Activated CD4-positive, alpha-beta T cell treated with anti-CD3 and anti-CD28 coated beads, Interleukin-2, amount 50 U/mL, for 16 hours (primary cell): ENCODE results near the gene RASGRF1.
"Not testable (repeated sequence)": the region's sequence is repeated elsewhere in the genome, so short reads cannot be mapped to it uniquely, and the experiment has no call there.

Experiments
- DNase-seq: peaks from one replicate; pipeline ENCODE4 v3.0.0-alpha.2; 2020

RASGRF1 gene, protein sequence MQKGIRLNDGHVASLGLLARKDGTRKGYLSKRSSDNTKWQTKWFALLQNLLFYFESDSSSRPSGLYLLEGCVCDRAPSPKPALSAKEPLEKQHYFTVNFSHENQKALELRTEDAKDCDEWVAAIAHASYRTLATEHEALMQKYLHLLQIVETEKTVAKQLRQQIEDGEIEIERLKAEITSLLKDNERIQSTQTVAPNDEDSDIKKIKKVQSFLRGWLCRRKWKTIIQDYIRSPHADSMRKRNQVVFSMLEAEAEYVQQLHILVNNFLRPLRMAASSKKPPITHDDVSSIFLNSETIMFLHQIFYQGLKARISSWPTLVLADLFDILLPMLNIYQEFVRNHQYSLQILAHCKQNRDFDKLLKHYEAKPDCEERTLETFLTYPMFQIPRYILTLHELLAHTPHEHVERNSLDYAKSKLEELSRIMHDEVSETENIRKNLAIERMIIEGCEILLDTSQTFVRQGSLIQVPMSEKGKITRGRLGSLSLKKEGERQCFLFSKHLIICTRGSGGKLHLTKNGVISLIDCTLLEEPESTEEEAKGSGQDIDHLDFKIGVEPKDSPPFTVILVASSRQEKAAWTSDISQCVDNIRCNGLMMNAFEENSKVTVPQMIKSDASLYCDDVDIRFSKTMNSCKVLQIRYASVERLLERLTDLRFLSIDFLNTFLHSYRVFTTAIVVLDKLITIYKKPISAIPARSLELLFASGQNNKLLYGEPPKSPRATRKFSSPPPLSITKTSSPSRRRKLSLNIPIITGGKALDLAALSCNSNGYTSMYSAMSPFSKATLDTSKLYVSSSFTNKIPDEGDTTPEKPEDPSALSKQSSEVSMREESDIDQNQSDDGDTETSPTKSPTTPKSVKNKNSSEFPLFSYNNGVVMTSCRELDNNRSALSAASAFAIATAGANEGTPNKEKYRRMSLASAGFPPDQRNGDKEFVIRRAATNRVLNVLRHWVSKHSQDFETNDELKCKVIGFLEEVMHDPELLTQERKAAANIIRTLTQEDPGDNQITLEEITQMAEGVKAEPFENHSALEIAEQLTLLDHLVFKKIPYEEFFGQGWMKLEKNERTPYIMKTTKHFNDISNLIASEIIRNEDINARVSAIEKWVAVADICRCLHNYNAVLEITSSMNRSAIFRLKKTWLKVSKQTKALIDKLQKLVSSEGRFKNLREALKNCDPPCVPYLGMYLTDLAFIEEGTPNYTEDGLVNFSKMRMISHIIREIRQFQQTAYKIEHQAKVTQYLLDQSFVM (N-terminal part only)

DNA sequence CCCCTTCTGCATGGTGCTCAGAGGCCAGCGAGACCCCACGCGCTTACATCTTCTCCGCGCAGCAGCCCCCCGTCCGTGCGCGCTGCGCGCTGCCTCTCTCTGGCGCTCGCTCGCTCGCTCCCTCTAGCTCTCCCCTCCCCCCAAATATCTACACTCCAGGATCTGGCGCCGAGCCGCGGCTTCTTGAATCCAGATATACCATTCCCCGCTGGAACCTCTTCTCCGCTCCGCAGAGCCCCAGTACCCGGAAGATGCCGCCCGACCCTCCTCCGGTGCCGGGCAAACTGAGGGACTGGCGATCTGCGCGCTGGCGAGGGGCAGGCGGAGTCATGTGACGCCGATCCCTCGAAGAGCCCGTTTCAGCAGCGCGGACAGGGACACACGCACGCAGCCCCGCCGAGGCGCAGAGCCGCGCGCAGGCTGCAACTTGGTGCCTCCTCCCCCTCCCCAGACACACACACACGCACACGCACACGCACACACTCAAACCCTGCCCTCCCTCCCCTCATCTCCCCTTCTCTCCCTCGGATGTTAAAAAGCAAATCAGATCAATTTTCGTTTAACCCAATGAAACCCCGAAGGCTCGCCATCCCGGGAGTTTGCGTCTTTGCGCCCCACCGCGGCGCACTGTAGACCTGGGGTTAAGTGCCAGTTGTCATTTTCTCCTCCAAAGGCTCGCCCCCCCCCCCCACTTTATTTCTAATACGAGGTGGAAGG, at the start of gene RASGRF1:
Gene RASGRF1 (minus strand): TSS at position 294 of the 717 bp plus-strand sequence. CDS start 282 bp downstream, at position 12.
- no peak for DNase-seq

DNA sequence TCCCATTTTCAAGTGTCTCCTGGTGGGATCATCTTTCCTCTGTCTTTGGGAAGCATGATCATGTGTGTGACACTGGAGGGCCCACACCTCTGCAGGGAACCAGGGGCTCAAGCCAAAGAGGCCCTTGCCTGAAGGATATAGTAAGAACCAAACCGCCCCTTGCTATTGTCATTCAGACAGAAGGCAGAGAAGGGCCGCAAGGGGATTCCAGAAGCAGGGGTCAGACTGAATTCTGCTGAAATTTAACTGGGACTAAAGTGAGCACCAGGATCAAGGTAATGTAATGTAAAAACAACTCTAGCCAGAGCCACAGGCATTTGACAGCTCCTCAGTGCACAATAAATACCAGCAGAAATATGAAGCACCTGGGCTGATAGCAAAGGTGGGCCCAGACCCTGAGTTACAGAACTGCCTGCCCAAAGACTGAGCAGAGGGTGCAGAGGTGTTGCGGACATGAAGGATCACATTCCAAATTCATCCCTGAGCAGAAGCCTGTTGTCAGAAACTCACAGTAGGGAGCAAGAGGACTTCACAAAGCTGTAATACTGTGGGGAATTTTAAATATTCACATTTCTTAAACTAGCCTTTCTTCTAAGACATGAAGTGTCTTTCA, 46.0 kb upstream of the RASGRF1 start:
- no peak for DNase-seq

DNA sequence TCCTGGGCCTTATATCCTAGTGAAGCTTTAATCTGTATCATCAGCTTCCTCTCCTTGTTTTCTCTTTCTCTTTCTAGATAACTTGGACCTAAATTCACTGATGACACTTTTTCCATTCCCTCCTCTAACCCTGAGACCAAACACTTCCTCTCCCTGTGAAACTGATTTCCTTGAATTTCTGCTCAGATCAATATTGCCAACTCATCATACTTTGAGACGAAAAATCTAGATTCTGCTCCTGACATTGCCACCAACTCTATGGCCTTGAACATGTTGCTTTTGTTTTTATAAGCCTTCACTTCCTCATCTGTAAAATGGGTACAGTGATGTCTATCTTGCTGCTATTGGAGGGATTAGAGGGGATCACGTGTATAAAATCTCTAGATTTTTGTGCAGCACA, 42.7 kb upstream of the RASGRF1 start:
- DNase-seq = no peak

DNA sequence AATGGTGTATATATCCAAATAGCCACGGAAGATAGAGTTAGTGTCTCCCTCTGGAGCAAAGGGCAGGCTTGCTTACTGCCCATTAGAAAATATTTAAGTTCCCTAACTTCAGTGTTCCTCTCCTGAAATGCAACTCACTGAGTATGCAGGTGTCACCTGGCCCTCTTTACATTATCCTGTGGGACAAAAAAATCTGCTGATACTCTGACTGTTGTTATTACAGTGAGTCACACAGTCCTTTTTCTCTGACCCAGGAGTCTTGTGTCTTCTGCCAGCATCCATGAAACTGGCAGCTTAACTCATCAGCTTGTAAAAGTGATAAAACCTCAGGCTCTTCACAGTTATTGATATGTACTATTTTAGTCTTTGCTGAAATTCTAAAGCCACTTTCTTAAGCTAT, 42.2 kb upstream of the RASGRF1 start:
- no peak for DNase-seq

DNA sequence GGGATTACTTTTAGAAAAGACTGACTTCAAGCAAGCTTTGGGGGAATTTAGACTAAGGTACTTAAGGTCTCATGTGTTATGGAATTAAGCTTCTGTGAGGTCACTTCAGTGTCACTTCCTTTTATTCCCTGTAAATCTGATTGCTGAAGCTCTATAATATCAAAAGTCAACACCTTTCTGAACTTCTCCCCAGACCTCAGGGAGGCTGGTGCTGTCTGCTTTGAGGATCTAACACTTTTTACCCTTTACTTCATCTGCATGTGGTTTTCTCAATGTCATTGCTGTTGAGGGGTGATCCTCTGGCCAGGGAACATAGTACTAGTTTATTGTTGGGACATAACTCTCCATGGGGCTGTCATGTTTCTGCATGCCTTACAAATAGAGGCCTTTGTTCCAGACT, 41.8 kb upstream of the RASGRF1 start:
- no peak for DNase-seq

DNA sequence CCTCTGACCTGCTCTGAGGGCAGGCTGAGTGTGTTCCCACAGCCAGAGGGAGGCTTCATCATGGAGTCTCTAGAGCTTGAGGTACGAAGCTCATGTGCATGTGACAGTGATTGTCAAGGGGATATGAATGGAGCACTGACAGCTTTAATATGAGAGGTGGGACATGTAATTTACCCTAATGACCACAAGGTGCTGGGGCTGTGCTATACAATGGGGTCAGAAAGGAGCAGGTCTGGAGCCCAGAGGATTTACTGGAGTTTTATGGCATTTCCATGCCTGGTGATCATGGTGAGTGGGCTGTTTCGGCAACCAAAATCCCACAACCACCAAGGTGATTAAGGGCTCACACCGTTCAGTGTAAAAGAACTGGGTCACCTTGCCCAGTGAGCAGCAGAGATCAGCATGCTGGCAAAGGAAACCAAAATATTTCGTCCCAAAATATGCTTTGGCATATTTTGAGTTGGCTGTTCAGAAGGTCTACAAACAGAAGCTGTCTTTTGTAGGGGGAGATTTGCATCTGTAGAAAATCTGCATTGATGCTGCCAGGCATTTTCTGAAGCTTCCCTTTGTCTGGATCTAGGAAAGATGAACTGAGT, 40.1 kb upstream of the RASGRF1 start:
- no peak for DNase-seq

DNA sequence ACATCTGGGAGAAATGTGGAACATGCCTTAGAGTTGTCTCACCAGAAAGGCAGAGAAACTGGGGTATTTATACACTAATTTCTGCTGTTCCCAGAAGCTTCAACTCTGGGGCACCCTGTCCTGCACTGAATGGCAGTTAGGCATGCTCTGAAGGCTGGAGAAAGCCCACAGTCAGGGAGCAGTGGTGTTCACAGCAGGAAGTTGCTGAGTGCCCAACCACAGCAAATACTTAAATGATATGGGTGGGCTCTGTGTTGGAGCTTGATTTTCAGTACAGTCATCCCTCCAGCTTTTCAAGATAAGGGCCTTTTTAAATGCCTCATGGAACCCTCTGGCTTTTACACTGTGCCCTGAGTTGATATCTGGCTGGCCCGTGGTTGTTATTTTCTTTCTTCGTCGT, 38.7 kb upstream of the RASGRF1 start:
- DNase-seq = no peak

DNA sequence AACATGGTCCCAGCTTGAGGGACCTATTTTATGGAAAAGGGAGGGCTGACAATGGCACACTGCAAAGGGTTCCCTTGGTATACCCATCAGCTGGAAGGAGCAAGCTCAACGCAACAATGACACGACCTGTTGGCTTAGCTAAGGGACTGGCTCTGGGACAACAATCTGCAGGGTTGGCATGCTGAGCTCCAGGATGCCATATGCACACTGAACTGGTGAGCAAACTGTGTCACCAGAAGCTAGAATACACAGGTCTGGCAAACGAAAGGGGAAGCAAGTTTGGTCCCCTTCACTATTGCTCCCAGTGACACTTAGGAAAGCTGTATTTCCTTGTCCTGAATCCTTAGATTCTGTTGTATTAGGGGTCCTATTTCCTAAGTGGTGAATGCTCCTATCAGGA, 38.0 kb upstream of the RASGRF1 start:
- DNase-seq = no peak

DNA sequence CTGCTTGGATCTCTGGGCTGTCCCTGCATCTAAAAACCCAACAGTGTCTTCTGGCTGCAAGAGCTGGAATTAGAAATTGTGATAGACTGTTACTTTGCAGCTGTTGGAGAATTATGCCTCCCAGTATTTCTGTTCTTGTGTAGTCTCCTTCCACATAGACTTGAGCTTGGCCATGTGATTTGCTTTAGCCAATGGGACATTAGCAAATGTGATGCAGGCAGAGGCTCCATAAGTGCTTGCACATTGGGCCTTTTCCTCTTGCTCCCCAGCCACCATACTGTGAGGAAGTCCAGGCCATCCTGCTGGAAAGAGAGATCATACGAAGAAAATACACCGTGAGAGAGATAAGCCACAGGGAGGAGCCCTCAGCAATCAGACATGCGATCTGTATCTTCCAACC, 33.8 kb upstream of the RASGRF1 start:
- no peak for DNase-seq

DNA sequence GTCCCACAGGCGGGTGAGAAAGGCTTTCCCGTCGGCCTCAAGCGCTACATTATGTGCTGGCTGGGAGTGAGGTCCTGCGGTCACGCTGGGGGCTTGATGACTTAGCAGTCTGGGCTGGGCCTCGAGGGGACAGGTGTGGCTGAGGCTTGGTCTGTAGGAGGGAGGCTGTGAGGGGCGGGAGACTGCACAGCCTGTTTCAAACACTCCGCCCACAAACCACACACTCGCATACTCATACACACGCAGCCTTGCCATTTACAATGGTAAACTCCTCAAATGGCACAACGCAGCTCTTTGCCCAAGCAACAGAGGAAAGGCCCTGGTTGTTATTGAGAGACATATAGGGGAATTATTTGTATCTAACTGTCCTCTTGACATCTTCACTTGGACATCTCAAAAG, 32.4 kb upstream of the RASGRF1 start:
- no peak for DNase-seq

DNA sequence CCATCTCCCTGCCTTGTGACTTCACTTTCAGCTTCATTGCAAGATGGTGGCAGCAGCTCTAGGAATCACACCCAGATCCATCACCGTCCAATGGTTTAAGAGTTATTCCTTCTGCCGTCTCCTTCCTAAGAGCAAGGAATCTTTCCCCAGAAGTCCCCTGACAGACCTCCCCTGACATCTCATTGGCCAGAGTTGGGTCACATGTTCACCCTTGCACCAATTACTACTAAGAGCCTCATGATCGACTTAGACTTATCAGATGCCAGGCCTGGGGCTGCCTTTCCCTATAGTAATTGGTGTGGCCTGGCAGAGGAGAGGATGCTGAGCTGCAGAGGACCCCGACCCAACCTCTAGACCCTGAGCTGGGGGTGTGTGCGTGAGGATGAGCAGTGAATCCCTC, 31.8 kb upstream of the RASGRF1 start:
- no peak for DNase-seq

DNA sequence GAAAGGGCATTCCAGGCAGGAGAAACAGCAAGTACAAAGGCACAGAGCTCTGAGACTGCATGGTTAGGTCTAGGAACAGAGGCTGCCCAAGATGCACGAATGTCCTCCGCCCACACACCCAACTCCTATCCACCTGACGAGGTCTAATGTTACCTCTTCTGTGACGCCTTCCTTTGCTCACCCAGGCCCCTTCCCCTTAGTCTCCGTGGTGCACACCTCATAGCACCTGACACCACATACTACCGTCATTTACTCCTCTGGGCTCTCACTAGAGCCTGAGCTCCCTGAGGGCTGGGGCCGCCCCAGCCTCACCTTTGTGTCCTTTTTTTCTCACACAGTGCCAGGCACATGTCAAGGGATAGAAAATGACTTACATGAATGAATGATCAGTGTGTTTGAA, 31.0 kb upstream of the RASGRF1 start:
- DNase-seq = no peak

DNA sequence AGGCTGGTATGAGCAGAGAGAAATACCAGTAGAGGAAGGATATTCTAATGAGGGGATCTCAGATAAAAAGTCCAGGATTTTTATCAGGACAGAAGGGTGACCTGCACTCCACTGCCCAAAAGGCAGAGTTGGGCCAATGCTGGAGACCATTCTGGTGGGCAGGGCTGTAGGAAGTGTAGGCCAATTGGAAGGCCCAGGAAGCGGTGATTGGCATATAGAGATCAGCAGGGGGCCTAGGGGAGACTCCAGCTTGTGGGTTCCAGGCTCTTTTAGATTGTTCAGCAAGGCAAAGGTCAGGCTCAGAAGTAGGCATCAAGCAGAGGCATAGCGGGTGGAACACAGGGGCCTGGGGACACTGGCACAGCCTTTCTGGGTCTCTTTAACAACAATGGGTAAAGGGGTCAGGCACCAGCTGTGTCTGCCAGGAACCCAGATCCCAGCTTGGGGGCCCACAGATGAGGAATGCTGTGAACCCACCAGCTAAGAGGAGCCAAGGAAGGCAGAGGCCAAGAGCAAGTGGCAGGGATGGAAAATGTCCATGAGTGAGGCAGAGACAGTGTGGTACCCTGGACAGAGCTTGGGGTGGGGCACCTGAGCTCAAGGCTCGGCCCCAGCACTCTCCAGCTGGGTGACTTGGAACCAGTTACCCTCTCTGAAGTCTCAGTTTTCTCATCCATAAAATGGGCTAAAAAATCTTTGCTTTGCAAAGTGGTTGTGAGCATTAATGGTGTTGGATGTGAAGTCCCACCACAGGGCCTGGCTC, 27.0 kb upstream of the RASGRF1 start:
- DNase-seq = no peak

DNA sequence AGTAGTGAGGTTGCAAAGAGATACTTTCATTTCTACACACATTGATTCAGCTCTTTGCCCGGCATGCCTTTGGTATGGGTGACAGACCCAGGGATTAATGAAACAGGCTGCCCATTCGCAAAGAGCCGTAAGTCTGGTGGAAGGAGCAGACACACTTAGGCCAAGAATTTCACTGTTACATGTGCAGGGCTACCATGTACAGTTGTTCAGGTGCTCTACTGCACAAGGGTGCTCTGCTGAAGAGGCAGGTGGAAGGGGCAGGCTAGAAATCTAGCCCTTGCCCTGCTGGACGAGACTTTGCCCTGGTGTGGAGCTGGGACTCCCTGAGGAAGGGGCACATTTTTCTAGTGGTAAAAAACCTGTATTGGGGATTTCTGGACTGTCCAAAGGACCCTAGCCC, 26.2 kb upstream of the RASGRF1 start:
- no peak for DNase-seq

DNA sequence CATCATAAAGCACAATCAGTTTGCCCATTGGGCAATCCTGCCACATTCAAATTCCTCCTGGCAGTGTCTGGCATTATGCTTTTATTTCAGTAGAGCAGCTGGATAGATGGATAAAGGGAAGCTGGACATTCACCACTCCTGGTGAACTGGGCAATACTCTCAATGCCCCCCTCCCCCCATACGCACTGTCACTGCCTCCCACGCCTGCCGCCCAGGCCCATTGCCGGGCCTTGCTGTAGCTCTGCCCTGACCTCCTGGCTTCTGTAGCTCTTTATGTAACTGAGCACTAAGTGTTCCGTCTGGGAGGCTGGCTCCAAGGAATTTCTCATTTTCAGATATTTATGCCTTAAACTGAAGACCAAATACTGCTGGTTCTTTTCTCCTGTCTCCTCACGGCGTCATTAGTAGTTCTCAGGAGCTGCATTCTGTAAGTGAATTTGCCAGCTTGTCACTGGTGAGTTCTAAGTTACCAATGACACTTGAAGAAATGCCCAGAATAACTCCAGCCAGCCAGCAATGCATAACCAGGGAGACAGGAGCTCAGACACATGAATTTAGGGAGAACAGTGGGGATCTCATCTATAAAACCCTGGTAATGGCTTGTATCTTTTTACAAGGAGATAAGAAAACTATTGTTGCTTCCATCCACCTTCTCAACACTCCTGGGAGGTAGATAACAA, 25.5 kb upstream of the RASGRF1 start:
- no peak for DNase-seq

DNA sequence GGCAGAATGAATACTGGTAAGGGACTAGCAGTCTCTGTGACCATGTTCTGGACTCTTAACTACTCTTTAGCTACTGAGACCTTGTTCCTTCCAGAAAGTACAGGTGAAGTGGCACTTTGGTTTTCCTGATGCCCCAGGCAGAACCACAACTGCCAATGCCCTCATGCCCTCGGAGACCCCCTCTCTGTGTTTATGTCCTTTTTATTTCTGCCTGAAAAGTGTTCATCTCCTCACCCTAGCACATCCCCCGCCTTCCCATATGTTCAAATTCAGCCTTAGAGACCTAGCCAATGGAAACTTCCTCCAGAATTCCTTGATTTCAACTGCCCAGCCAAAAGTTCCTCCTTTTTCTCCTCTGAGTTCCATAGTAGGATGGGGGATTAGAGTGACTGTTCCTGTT, 23.3 kb upstream of the RASGRF1 start:
- no peak for DNase-seq

DNA sequence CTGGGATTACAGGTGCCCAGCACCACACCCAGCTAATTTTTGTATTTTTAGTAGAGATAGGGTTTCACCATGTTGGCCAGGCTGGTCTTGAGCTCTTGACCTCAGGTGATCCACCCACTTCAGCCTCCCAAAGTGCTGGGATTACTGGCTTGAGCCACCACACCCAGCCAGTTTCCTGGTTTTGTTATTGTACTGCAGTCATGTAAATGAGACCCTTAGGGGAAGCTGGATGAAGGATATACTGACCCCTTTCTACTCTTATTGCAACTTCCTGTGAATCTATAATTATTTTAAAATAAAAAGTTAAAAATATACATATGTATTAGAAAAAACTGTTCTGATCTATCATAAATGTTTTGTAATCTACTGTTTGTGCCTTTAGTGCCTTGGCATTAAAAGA, 20.8 kb upstream of the RASGRF1 start:
- not testable (repeated sequence) for DNase-seq

DNA sequence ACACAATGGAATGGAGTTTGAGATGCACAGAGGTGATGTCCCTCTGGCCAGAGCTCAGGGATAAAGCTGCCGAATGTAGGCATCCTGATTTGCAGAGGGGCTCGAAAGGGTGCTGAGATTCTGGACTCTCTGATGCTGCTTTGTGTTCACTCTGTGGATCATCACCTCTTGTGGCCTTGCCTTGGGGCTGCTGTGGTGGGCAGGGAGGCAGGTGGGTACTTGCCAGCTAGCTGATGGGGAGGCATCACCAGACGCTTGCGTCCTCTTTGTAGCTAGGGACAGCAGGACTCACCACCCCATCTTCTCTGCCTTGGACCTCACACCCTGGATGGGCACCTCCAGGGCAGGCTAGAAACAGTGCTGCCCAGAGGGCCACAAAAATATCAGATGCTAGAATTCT, 14.6 kb upstream of the RASGRF1 start:
- DNase-seq = no peak

DNA sequence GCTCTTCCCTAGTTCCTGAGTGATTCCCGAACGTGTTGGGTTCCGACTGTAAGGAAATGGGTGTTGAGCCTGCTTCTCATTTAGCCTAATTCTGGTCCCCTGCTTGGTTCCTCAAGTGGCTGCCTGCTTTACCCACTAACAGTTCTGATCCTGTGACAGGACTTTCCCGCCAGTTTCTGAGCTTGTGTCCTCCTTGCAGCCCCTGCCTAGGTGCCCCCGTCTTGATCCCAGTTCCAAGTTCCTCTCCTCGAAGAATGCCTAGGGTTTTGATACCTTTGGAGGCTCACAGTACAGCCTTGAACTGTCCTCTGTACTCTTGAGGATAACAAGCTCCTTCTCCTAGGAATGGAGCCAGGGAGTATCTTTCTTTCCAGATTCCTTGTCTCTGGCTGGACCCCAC, 12.0 kb upstream of the RASGRF1 start:
- no peak for DNase-seq

DNA sequence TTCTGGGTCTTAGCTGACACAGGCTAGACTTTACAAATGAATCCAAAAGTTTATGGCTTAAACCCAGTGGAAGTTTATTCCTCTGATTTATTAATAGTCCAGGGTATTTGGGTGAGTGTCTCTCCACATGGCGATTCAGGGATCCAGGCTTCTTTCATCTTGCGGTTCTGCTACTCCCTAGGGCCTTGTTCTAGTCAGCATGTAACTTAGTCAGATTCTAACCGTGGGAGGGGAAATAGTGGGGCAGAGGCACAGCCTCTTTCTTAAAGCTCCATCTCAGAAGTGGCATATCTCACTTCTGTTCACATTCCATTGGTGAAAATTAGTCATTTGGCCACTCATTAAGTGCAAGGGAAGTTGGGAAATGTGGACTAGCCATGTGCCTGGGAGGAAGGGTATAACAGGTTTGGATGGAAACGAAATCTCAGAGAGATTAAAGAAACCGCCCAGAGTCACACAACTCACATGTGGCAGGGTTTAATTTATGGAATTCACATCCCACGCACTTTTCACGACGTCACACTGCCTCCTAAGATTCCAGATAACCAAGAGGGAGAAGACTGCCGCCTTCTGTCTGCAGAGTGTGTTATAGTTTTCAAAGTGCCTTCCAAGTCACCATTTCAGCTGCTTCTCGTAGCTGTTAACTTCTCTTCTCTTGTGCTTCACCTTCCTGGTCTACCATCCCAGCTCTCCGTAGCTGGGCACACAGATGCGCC, 11.4 kb upstream of the RASGRF1 start:
- no peak for DNase-seq
